Astrocyte of the hippocampus (primary cell): ENCODE data around the gene NUDT4B.
"Not testable (repeated sequence)": the region's sequence is repeated elsewhere in the genome, so short reads cannot be mapped to it uniquely, and the experiment has no call there.

Experiments used
- DNase-seq: peaks from one replicate; pipeline ENCODE4 v3.0.0; 2011; ENCODE audit warnings: low read depth, low spot score

Gene NUDT4B

GRCh38 chr1:148738667-148739066, 9.9 kb upstream of the NUDT4B start:
- DNase-seq, result not testable (repeated sequence)

GRCh38 chr1:148743200-148743599, 5.4 kb upstream of the NUDT4B start:
- DNase-seq, result not testable (repeated sequence)

- DNase-seq, result not testable (repeated sequence)
Measured at GRCh38 chr1:148743726-148744720, 4.6 kb upstream of the NUDT4B start.

- DNase-seq, result not testable (repeated sequence)
Measured at GRCh38 chr1:148749335-148749681, 734 bp downstream of the NUDT4B start.

- not testable (repeated sequence) for DNase-seq
Measured at GRCh38 chr1:148756231-148756630, 7.7 kb downstream of the NUDT4B start.

- not testable (repeated sequence) for DNase-seq
Measured at GRCh38 chr1:148757446-148757845, 8.9 kb downstream of the NUDT4B start.

GRCh38 chr1:148758412-148758811, 9.8 kb downstream of the NUDT4B start:
- DNase-seq, result not testable (repeated sequence)

- not testable (repeated sequence) for DNase-seq
Measured at GRCh38 chr1:148758925-148759324, 10.4 kb downstream of the NUDT4B start.

GRCh38 chr1:148759749-148760148, 11.2 kb downstream of the NUDT4B start:
- DNase-seq, result not testable (repeated sequence)

- not testable (repeated sequence) for DNase-seq
Measured at GRCh38 chr1:148760206-148760605, 11.6 kb downstream of the NUDT4B start.

- DNase-seq, result not testable (repeated sequence)
Measured at GRCh38 chr1:148761360-148761759, 12.8 kb downstream of the NUDT4B start.

- DNase-seq, result not testable (repeated sequence)
Measured at GRCh38 chr1:148765238-148766019, 16.9 kb downstream of the NUDT4B start.

GRCh38 chr1:148768541-148768940, 20.0 kb downstream of the NUDT4B start:
- DNase-seq, result not testable (repeated sequence)

- not testable (repeated sequence) for DNase-seq
Measured at GRCh38 chr1:148769495-148769894, 20.9 kb downstream of the NUDT4B start.

- not testable (repeated sequence) for DNase-seq
Measured at GRCh38 chr1:148773690-148774089, 25.1 kb downstream of the NUDT4B start.

- not testable (repeated sequence) for DNase-seq
Measured at GRCh38 chr1:148774102-148774501, 25.5 kb downstream of the NUDT4B start.

- not testable (repeated sequence) for DNase-seq
Measured at GRCh38 chr1:148775263-148775662, 26.7 kb downstream of the NUDT4B start.

- DNase-seq, result not testable (repeated sequence)
Measured at GRCh38 chr1:148777649-148778048, 29.1 kb downstream of the NUDT4B start.

GRCh38 chr1:148780404-148780803, 31.8 kb downstream of the NUDT4B start:
- not testable (repeated sequence) for DNase-seq

- not testable (repeated sequence) for DNase-seq
Measured at GRCh38 chr1:148791543-148792099, 43.0 kb downstream of the NUDT4B start.

- DNase-seq, result not testable (repeated sequence)
Measured at GRCh38 chr1:148793762-148794332, 45.3 kb downstream of the NUDT4B start.
